Right atrium auricular region (tissue), 2 donors: ENCODE results near the gene SLCO4A1. TPM values are rescaled to one million over a fixed set of nuclear protein-coding genes. Genes with fewer than 3 reads are reported as not detected.

Experiments
- DNase-seq: peaks from one replicate; pipeline ENCODE4 v3.0.0-alpha.2; 2019; ENCODE audit warnings: low spot score
- H3K27ac ChIP-seq, 2 donors: fragments of 200-600 bp; sonication (generic); 1 replicate in 1 of 2; 2 replicates in 1 of 2; pipeline ENCODE4 v1.5.1; 2016 to 2019
- H3K27me3 ChIP-seq, 2 donors: fragments of 200-600 bp; sonication (generic); one replicate each; pipeline versions ENCODE4 v1.5.1 to v1.6.0; 2017 to 2019
- H3K36me3 ChIP-seq: fragments of 200-600 bp; sonication (generic); one replicate; pipeline ENCODE4 v1.5.1; 2016
- H3K4me1 ChIP-seq, 2 donors: fragments of 200-600 bp; sonication (generic); one replicate each; pipeline versions ENCODE4 v1.5.1 to v1.6.0; 2017 to 2019
- H3K4me3 ChIP-seq, 2 donors: fragments of 200-600 bp; sonication (generic); 1 replicate in 1 of 2; 2 replicates in 1 of 2; pipeline ENCODE4 v1.5.1; 2017 to 2019; ENCODE audit warnings: mild to moderate bottlenecking in 1 of 2, moderate library complexity in 1 of 2
- H3K9me3 ChIP-seq, 2 donors: fragments of 200-600 bp; sonication (generic); one replicate each; pipeline ENCODE4 v1.5.1; 2019
- CTCF ChIP-seq, 2 donors: fragments of 200-600 bp; sonication (generic); IDR thresholded peaks; one replicate each; pipeline ENCODE4 v1.5.1; 2019; ENCODE audit warnings: antibody characterized with exemption in 2 of 2
- total RNA-seq, 2 donors: library from RNA; depleted of rRNA; stranded (reverse); fragments of >200 nt; gene quantifications; one replicate each; pipeline ENCODE4 v1.1.0, GENCODE V29; 2016

SLCO4A1 gene
- total RNA-seq, 2 donors from 2014 or later = 13.4 to 19.8 TPM

GRCh38 chr20:62644802-62645496 is 2.6 kb downstream of the SLCO4A1 start:
- DNase-seq = no peak
- Histone ChIP-seq H3K36me3 (no peaks in the 10 kb centered on the region), H3K27ac (peak overlapping the region; percentile 11 to 82), H3K9me3 (no peaks in the 10 kb centered on the region), H3K4me1 (peaks cover 0 to 78% of the 10 kb centered on the region in 2 donors), H3K4me3 (peak overlapping the region; percentile 52 to 59), H3K27me3 (peaks cover 3 to 4% of the 10 kb centered on the region in 2 donors)
- TF ChIP-seq CTCF (IDR thresholded peaks at IDR 0.05) = no peak

GRCh38 chr20:62645613-62646012 is 3.3 kb downstream of the SLCO4A1 start:
- Histone ChIP-seq H3K36me3 (no peaks in the 10 kb centered on the region), H3K4me3 (peak overlapping the region in 1 of 2 donors; percentile 59), H3K9me3 (no peaks in the 10 kb centered on the region), H3K27ac (peak overlapping the region in 1 of 2 donors; percentile 82), H3K27me3 (peaks cover 3 to 4% of the 10 kb centered on the region in 2 donors), H3K4me1 (peaks cover 0 to 85% of the 10 kb centered on the region in 2 donors)
- TF ChIP-seq CTCF (IDR thresholded peaks at IDR 0.05) = no peak
- DNase-seq = no peak

DNA sequence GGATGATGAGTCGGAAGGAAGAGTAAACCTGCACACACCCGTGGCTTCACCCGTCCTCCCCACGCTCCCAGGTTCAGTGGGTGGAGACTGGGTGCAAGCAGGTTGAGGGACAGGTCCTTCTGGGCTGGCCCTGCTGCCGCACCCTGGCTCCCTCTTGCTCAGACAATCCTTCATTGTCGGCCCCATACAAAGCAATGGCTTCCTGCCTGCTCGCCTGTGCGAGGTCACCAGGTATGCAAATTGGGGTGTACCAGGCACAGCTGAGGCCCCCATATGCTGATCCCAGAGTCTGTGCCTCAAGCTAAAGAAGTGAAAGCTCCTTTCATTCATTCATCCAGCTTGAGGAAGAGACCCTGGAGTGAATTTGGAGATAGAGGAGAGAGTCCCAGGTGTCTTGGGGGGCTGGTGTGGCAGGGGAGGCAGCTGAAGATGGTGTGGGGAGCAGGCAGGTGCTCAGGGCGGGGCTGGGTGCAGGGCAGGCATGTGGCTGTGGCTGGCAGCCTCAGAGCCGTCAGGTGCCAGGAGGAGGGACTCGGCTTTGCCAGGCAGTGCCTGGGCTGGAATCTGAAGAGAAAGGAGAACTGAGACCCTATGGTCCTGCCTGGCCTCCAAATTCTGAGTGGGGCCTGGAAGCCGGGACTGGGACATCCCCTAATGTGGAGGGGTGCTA is 4.7 kb downstream of the SLCO4A1 start:
- Histone ChIP-seq H3K27ac (peak overlapping the region; percentile 42 to 56), H3K27me3 (peaks cover 0 to 3% of the 10 kb centered on the region in 2 donors), H3K9me3 (no peaks in the 10 kb centered on the region), H3K36me3 (no peaks in the 10 kb centered on the region), H3K4me1 (peaks cover 0 to 88% of the 10 kb centered on the region in 2 donors), H3K4me3 (no peak overlapping the region)
- no peak for TF ChIP-seq CTCF (IDR thresholded peaks at IDR 0.05)
- no peak for DNase-seq

DNA sequence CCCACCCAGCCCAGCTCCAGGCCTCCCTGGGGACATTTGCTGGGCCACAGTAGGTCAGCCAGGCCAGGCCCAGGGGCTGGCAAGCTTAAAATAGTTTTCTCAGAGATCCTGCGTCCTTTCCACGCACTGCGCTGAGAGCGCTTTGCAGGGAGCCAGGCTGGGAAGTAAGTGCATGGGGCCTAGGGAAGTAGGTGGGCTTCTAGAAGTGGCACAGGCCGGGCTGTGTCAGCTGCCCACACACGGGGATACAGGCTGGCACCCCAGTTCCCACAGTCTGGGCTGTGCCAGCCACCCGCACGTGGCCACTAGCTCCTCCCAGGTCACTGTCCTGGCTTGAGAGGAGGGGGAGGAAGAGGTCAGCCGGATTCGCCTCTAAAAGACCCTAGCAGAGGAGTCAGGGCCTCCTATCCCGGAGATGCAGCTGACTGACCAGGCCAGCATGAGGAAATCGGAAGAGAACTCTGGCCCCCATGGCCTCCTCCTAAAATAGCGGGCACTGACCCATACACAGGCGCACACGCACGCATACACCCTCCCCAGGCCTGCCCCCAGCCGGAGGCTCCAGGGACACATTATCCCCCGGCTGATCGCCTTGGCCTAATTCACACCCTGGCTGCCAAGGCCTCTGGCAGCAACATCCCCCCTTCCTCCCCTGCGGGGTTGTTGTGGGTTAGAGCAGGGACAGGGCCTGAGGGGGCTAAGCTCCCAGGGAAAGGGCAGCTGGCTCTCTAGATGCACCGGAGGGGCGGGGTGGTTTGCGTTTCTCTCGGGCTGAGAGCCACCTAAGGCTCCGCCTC is 5.4 kb downstream of the SLCO4A1 start:
- no peaks in the 10 kb centered on the region for H3K9me3 ChIP-seq
- H3K36me3 ChIP-seq = no peaks in the 10 kb centered on the region
- DNase-seq = no peak
- no peak overlapping the region for H3K4me3 ChIP-seq
- H3K27me3 ChIP-seq = peaks cover 0 to 3% of the 10 kb centered on the region in 2 donors
- TF ChIP-seq CTCF (IDR thresholded peaks at IDR 0.05) = no peak
- peak overlapping the region; percentile 42 to 56 for H3K27ac ChIP-seq
- peaks cover 0 to 86% of the 10 kb centered on the region in 2 donors for H3K4me1 ChIP-seq

DNA sequence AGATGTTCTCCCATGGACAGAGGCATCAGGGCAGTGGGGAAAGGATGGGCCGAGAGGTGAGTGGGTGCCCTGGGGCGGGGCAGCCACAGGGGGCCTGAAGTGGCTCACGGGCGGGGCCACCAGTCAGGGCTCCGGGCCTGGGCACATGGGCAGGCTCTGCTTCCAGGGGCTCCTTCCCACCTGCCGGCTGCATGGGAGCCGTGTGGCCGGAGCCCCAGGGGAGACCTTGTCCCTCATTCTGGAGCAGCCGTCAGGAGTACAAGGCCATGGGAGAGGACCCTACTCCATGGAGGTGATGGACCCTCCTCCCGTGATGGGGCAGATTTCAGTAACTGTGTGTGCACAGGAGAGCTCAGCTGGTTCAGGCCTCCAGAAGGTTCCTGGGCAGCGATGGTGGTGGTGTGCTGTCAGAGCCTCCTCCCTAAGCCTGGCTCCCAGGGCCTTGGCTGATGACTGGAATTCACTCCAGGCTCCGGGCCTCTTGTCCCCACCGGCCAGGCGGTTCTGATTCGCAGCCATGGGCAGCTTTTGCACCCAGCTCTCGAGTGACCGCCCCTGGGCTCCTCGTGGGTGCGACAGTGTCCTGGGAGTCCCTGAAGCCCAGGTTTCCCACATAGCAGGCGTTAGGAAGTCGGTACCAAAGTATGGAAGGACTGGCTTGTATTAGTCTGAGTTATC is 6.2 kb downstream of the SLCO4A1 start:
- H3K36me3 ChIP-seq = no peaks in the 10 kb centered on the region
- no peaks in the 10 kb centered on the region for H3K9me3 ChIP-seq
- DNase-seq = no peak
- TF ChIP-seq CTCF (IDR thresholded peaks at IDR 0.05) = no peak
- H3K4me1 ChIP-seq = peaks cover 0 to 86% of the 10 kb centered on the region in 2 donors
- no peak overlapping the region for H3K4me3 ChIP-seq
- no peaks in the 10 kb centered on the region for H3K27me3 ChIP-seq
- H3K27ac ChIP-seq = peak overlapping the region; percentile 42 to 56
